Lung microvascular endothelial cell (primary cell): ENCODE measurements around the gene FAM186B. TPM values are rescaled to one million over a fixed set of nuclear protein-coding genes. Genes with fewer than 3 reads are reported as not detected.
A peak's percentile ranks its signal among the peaks of the same experiment; 100 is the strongest.

Experiments used
- DNase-seq, 2 donors: peaks; one replicate each; pipeline versions ENCODE4 v3.0.0 to v3.0.0-alpha.2; 2010; ENCODE audit warnings: low read depth in 2 of 2
- total RNA-seq: library from RNA; depleted of rRNA; stranded (reverse); fragments of >200 nt; gene quantifications from 2 replicates; pipeline ENCODE4 v1.2.1, GENCODE V29; 2014

FAM186B gene
- total RNA-seq, 1 donor from 2014 or later = under 0.01 TPM

DNA sequence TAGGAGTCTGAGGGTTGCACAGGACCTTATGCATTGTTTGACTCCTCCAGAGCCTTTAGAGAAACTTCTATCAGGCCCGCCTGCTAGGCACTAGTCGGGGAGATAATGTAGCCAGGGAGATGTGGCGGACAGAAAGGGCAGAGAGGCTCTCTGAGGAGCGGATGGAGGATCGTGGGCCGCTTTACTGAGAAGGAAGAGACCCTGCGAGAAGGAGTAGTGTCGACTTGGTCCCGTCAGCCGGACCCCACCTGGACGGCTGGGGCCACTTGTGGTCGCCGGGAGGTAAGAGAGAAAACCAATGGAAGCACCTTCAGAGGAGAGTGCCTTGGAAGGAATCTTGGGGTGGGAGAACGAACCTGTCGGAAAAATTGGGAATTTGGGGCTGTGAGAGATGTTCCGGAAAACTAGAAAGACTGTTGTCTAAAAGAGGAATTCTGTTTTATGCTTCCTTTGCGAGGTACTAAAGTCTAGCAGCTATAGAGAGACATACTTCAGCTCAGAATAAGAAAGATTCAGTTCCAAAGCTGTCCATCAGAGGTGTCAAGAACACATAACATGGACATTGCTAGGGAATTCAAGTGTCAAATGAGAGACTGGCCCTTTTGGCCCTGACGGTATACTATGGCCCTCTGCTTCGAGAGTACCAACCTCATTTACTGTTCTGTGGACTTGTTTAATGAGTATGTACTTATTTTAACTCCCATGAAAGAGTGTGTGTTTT is 36.8 kb downstream of the FAM186B start:
- peak; percentile 12 to 31 for DNase-seq

DNA sequence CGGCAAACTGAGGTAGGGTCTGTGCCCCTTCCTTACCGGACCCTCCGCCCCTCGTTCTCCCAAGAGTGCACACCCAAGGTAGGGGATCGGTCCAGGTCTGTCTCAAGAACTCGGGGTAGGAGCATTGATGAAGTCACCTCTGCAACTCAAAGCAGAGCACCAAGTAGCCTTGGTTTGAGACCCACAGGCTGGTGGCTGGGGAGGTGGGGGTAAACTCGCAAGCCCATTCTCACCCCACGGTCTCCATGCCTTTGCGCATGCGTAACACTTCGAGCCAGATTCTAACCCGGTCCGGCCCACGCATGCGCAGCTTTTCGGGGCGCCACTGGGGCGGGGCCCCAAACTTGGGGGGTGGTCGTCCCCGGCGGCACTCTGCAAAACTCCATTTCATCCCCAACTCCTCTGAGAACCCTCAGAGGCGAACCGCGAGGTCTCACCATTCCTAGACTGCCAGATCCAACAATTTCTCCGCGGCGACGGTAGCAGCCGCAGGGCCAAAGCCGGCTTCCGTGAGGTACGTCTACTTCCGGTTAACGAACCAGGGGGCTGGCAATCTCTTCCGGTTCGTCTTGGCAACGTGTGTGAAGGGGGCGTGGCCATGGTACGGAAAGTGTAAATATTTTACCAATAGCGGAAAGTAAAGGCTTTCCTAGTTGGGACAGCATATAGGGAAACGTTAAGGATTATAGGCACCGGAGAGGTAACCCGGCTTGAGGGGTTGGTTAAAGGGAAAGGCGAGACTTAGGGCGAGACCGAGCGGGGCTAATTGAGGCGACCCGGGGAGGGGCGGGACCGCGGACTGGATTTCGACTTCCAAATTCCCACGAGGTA is 37.6 kb downstream of the FAM186B start, which contains the start of gene MCRS1:
MCRS1 (minus strand) TSS at position 532 of the 831 bp plus-strand sequence. CDS start 1,411 bp downstream, outside the sequence.
- peak; percentile 95 to 96 for DNase-seq

DNA sequence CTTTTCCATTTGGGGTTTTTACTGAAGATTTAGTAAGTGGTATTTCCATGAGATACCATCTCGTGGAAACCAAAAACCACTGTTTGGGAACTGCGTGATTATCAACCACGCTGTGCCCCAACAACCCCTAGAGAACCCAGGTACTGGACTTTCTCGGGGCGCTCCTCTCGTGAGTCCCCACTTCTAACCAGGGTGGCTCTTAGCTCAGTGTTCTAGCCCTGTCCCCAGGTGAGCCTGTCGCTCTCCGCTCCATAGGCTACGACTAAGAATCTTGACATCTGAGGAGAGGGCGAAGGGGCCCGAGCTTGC is 38.2 kb downstream of the FAM186B start:
- DNase-seq = no peak

DNA sequence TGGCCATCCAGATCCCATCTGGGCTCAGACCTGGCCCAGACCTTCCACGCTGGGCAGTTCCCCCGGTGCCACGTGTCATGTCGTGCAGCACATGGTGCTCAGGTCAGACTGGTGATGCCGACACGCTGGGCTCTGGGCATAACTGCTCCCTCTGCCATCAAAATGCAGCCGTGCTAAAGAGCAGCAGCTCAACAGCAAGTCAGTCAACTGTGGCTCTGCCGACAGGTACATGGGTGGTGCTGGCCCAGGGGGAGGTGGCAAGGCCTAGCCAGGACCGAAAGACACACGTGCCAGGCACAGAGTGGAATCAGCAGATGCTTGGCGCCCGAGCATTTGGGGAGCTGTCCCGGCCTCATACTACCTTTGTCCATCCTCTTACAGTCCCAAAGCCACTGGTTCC is 39.1 kb downstream of the FAM186B start:
- DNase-seq = no peak

DNA sequence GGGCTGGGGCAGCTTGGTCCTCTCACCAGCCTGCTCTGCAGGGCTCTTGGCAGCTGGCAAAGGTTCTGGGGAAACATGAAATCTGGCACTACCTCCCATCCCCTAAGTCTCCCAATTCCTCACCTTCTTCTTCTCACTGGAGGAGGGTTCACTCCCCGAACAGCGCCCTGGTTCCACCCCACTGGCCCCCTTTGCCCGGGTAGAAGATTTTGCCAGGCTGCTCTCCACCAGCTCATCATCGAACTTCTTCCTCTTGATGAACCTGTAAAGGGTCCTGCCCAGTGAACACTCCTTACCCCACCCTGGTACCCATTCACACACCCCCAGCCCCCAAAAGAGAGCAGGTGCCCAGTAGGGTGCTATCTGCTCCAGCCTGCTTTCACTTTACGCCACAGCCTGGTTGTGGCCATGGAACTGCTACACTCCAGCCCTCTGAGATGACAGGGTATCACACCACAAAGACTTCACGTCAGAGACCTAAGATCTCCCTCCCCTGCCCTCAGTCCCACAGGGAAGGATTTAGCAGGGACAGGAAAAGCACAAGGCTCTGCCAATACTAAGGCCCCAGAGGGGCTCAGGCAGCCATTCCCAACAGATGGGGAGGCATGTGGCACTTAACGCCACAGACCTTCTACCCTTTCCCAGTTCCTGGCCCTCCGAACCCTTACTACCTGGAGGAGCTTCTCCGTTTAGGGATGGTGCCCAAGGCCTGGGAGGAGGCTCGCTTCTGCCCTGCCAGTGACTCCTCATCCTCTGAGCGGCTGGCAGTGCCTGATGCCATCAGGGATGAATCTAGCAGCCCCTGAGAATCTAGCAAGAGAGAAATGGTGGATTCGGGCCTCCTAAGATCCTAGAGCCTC is 39.8 kb downstream of the FAM186B start:
- no peak for DNase-seq

DNA sequence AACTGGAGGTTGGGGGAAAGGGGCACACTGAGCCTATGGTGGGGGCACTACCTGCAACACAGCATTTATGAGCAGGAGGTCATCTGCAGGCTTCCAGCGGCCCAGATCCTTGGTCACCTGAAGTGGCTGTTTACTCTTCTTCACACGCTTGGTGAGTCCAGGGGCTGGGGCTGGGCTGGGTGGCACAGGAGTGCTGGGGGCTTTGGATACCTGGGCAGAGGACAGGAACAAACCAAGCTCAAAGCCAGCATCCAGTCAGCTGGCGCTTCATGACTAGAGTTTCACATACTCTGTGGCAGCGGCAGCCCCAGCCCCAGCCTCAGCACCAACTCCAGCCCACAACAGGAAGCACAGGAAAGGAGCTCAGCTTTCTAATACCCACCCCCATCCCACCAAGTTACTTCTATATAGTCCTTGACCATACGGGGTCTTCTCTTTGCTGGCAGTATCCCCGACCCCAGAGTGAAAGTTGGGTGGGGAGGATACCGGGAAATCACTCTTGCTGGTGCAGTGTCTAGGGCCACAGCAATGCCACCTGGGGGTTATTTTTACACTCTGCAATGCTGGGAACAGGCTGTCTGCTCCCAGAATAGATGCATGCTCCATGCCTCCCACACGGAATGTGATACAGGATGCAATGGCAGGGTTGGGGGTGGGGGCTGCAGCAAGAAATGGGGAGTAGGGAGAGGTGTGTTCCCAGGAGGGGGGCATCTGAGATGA is 40.6 kb downstream of the FAM186B start:
- no peak for DNase-seq

DNA sequence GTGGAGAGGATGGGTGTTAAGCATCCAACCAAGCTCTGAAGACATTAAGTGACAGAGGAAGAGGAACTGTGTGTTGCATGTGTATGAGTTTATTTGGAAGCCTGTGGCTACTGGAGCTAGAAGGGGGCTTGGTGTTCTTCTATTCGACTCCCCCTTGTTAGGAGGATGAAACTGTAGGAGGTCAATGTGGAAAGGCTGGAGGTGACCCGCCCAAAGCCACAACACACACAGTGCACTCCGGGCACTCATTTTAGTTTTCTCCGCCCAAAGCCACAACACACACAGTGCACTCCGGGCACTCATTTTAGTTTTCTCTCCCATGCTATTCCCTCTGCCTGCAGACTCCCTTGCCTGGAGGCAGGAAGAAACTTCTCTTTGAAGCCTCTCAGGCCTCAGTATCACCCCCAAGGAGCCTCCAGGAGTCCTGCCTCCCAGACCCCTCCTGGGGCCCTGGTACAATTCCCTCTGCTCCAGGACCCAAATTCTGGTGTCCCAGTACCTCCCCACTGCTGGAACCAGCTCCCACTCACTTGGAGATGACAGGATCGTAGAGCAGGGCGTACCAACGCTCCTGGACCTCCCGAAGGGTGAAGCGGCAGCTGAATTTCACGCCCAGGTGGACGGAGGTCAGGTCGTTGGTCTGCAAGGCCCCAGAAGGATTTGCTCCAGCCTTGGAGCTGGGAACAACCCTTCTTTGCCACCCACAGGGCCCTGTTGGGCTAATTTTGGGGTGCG is 41.3 kb downstream of the FAM186B start:
- DNase-seq = no peak

DNA sequence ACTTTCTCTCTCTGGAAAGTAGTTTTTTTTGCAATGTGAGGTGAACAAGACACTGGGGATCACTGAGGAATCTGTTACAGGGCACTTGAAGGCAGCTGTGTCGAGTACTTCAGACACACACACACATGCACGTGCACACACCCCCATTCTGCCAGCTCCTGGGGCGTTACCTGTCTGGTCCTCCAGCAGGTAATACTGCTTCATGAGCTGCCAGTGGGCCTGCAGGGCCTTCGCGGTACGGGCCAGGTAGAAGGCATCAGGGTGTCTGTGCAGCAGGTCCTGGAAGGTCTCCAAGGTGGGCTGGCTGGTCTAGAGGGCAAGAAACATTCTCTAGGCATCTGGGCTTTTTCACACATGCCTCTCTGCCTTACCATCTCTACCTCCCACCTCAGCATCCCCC is 42.6 kb downstream of the FAM186B start:
- no peak for DNase-seq

DNA sequence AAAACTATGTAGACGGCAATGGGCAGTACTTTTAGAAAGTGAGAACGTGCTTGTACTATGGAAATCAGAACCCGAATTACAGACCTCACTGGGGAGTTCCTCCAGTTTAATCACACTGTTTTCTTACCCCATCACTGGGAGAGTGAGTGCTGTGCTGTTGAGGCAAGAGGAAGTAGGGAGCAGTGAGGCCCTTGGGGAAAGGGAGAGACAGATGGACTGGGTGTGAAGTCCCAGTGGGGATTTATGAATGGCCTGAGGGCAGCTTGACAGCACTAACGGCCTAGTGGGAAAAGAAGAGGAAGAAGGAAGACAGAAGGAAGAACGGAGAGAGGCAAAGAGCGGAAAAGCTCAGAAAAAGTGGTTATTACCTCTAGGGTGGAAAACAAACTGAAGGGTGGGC is 43.2 kb downstream of the FAM186B start:
- no peak for DNase-seq

DNA sequence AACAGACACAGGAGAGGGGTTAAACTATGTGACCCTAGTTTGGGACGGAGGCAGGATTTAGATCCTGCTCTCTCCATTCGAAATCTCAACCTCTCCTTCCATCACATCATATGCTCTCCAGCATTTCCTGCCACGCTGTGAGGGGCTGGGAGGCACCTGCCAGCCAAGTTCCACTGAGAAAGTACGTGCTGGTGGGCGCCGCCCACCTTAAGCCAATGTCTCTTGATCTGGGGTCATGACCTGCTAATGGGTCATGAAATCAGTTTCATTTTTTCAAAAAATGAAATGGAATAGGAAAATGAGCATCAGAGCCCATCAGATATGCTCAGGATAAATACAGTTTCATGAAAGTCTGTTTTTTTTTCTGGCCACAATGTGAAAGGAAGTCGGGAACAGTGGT is 44.7 kb downstream of the FAM186B start:
- peak in 1 of 2 donors; percentile 38 for DNase-seq

DNA sequence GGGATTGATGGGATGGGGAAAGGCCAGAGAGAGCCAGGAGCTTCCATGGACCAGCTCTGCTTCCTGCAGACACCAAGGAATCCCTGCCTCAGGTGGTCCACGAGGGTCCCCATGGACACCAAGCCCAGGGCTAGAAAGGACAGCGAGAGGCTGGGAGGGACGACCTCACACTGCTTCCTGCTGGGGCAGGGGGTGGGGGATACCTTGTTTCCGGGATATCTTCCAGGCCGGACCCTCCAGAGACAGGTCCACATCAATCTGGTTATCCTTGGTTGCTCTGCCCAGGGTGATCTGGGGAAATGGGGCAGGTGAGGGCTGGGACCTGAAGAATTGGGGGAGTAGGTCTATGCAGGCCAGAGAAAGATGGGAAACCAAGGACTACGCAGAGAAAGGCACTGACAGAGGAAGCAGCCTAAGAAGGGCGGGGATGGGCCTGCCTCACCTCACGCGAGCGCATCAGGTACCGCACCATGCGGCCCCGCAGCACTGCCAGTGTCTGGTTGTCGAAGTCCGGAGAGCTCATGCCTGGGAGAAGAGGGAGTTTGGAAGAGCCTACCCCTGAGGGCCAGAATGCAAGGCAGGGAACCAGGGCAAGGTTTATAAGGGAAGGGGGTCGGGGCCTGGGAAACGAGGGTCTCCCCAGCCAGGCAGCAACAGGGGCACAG is 46.3 kb downstream of the FAM186B start:
- DNase-seq = no peak

DNA sequence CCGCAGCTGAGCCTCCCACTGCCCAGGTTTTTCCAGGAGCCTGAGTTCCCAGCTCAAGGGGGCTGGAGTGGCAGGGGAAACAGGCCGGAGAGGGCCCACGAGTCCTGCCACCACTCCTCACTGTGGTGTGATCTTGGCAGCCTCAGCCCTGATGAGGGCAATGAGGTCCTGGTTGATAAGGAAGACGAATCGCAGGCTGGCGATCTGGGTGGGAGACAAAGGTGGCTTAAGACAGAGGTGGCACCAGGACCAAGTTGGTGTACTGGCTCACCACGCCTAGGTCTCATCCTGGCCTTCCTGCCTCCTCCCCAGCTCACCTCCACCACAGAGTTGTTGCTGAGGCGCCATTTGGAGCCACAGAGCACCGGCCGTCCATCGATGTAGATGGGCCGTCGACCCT is 46.9 kb downstream of the FAM186B start:
- no peak for DNase-seq

DNA sequence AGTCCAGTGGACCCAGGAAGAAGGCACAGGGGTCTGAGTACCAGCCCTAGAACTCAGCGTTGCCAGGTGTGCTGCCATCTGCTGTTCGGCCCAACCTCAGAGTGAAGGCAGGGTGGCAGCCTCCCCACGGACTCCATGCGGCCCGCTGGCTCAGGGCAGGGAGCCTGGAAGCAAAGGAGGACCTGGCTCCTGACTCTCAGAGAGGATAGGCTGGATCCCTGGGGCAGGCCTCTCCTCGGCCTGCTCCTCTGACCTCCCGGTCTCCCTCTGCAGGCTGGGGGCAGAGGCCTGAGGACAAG is 47.6 kb downstream of the FAM186B start:
- no peak for DNase-seq

DNA sequence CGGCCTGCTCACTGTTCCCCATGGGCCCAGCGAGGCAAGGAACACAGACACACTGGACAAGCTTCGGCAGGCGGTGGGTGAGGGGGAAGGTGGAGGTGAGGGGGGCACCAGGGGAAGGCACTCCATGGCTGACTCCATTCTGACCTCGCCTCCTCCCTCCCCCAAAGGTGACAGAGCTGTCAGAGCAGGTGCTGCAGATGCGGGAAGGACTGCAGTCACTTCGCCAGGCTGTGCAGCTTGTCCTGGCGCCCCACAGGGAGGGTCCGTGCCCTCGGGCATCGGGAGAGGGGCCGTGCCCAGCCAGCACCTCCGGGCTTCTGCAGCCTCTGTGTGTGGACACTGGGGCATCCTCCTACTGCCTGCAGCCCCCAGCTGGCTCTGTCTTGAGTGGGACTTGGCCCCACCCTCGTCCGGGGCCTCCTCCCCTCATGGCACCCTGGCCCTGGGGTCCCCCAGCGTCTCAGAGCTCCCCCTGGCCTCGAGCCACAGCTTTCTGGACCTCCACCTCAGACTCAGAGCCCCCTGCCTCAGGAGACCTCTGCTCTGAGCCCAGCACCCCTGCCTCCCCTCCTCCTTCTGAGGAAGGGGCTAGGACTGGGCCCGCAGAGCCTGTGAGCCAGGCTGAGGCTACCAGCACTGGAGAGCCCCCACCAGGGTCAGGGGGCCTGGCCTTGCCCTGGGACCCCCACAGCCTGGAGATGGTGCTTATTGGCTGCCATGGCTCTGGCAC is 48.1 kb downstream of the FAM186B start:
- DNase-seq = no peak

DNA sequence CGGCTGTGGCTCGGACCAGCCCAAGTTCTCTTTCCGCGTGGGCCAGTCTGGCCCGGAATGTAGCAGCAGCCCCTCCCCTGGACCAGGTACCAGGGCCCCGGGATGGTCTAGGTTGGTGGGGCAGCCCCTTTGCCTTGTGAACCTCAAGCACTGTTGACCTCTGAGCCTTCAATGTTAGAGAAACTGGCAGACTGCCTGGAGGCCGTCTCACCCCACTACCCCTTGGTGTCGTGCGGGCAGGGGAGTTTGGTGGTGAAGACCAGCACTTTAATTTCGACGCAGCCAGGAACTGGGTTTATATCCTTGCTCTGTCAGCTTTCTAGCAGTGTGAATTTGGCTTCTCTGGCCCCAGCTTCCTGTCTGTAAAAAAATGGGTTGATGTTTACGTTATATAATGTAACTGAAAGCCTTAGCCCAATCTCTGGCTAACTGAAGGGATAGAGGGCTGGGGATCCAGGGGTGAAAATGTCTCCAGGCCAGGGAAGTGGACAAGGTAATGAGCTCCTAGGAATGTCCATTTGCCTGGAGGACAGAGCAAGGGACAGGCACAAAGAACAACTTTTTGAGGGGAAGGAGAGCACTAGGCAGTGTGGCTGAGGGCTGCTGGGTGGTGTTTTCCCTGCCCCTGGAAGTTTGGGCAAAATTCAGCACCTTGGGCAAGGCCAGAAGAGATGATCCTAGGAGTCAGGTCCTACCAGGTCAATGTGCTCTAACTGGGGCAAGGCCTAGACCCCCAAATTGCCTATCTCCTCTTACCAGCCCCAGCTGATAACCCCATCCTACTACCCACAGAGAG is 48.9 kb downstream of the FAM186B start:
- no peak for DNase-seq

DNA sequence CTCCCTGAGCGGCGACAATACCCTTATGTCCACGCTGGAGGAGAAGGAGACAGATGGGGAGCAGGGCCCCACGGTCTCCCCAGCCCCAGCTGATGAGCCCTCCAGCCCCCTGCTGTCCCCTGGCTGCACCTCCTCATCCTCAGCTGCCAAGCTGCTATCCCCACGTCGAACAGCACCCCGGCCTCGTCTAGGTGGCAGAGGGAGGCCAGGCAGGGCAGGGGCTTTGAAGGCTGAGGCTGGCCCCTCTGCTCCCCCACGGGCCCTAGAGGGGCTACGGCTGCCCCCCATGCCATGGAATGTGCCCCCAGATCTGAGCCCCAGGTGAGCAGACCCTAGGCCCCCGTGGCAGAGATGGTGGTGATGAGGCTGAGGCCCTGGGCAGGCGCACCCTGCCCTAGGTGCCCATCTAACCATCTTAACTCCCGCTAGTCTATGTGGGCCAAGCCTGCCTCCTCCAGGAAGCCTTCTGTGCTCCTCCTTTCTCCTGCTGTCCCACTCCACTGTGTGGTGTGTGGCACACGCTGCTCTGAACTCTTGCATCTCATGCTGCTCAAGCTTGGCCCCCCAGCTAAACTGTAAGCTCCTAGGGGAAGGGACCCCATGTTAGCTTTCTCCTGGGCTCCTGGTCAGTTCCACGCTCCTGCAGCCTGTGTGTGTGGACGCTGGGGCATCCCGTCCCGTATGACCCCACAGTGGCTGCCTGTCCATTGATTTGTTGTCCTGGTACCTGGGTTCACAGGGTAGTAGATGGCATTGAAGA is 49.6 kb downstream of the FAM186B start:
- no peak for DNase-seq

DNA sequence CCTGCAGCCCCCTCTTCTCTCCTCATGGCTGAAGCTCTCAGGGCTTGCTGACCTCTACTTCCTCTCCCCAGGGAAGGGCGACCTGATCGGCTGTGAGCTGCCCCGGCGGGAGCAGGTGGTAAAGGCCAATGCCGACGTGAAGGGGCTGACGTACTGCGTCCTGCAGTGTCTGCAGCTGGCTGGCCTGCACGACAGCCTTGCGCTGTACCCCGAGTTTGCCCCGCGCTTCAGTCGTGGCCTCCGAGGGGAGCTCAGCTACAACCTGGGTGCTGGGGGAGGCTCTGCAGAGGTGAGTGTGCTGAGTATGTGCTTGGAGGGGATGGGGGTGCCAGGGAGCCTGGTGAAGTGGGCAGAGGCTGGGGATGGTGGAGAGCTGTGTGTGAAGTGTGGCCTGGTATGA is 51.2 kb downstream of the FAM186B start:
- DNase-seq = no peak

DNA sequence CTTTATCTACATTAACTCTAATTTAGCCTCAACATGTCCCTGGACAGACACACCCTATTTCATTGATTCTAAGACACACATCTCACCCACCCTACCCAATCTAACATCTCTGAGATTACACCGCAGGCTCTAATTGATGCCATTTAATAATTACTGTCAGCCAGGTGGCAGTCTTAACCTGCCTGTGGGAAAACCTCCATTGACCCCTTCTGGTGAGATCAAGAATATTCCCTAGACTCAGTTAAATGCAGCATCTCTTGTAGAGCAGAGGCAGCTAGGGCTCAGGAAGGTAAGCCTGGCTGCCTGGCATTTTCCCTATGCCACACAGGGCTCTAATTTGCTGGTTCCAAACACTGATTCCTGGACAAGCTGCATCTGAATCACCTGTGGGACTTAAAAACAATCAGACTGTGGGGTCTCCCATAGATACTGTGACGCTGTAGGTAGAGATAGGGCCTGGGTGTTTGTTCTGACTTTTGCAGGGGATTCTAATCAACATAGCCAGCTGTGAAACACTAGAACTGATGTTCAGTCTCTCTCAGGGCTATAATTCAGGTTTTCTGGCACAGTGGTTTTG is 51.8 kb downstream of the FAM186B start:
- DNase-seq = peak; percentile 44 to 45
